ENCODE results near the gene EDN3. TPM values are rescaled to one million over a fixed set of nuclear protein-coding genes. Genes with fewer than 3 reads are reported as not detected.
"Not testable (repeated sequence)": the region's sequence is repeated elsewhere in the genome, so short reads cannot be mapped to it uniquely, and the experiment has no call there.

The EDN3 gene
- polyA plus RNA-seq, 4 donors = 10.8 to 58.4 (median 33.1) TPM

DNA sequence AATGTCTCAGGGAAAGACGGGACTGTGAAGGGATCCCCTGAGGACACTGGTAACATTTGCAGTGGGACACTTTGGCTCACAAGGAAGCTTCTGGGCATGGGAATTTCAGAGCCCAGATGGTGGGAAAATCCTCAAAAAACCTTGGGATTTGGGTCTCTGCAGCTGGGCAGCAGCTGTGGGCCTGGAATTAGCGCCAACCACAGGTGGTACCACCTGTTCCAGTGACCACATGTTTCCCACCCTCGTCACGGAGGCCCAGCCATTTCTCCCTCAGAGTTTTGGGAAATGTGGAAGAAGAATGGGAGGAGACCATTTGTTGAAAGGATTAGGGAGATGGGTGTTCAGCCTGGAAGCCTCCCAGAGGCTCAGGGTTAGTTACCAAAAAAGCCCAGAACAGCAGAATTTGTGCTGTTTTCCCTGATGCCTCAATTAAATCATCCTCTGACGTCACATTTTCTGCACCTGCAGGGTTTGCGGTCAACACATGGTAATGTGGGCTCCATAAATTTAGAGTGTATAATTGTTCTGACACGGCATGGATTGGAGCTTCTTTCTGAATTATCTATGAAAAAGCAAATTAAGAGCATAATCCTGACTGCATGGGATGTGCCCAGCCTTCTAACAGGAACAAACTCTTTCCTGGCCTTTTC is 34.4 kb downstream of the EDN3 start:
- Histone ChIP-seq H3K4me3 (ENCODE audit: low read depth in 1 of 3, low read length in 3 of 3) (no peak overlapping the region), H3K9me3 (ENCODE audit: control insufficient read depth in 2 of 2, insufficient read depth in 1 of 2, low read depth in 1 of 2, low read length in 1 of 2) (no peaks in the 10 kb centered on the region), H3K4me1 (ENCODE audit: control insufficient read depth in 3 of 3, insufficient read depth in 2 of 3, low read depth in 1 of 3, low read length in 2 of 3) (peaks cover 0 to 5% (median 3%) of the 10 kb centered on the region in 3 donors), H3K27ac (ENCODE audit: low read depth in 1 of 3, low read length in 2 of 3) (no peak overlapping the region), H3K36me3 (ENCODE audit: control insufficient read depth in 3 of 3, insufficient read depth in 2 of 3, low read depth in 1 of 3, low read length in 3 of 3) (no peaks in the 10 kb centered on the region), H3K27me3 (ENCODE audit: control insufficient read depth in 3 of 3, insufficient read depth in 3 of 3, low read length in 3 of 3) (peaks cover 0 to 2% (median 0%) of the 10 kb centered on the region in 3 donors)
- WGBS, 3 donors = 71 to 78% (median 74%) methylated on average over 7 of the region's 7 CpGs
- FAIRE-seq = no peak
- DNase-seq = no peak

GRCh38 chr20:59335377-59335776 is 35.0 kb downstream of the EDN3 start:
- Histone ChIP-seq H3K27ac (ENCODE audit: low read depth in 1 of 3, low read length in 2 of 3) (no peak overlapping the region), H3K36me3 (ENCODE audit: control insufficient read depth in 3 of 3, insufficient read depth in 2 of 3, low read depth in 1 of 3, low read length in 3 of 3) (no peaks in the 10 kb centered on the region), H3K4me1 (ENCODE audit: control insufficient read depth in 3 of 3, insufficient read depth in 2 of 3, low read depth in 1 of 3, low read length in 2 of 3) (peaks cover 0 to 5% (median 3%) of the 10 kb centered on the region in 3 donors), H3K27me3 (ENCODE audit: control insufficient read depth in 3 of 3, insufficient read depth in 3 of 3, low read length in 3 of 3) (peaks cover 0 to 2% (median 0%) of the 10 kb centered on the region in 3 donors), H3K9me3 (ENCODE audit: control insufficient read depth in 2 of 2, insufficient read depth in 1 of 2, low read depth in 1 of 2, low read length in 1 of 2) (no peaks in the 10 kb centered on the region), H3K4me3 (ENCODE audit: low read depth in 1 of 3, low read length in 3 of 3) (no peak overlapping the region)
- 75 to 81% (median 79%) methylated on average over 4 of the region's 4 CpGs for WGBS, 3 donors
- FAIRE-seq (no peak), DNase-seq (no peak)

GRCh38 chr20:59336540-59336939 is 36.1 kb downstream of the EDN3 start:
- FAIRE-seq = no peak
- 75 to 93% (median 84%) methylated on average over 5 of the region's 5 CpGs for WGBS, 3 donors
- peaks cover 0 to 5% (median 4%) of the 10 kb centered on the region in 3 donors for H3K4me1 ChIP-seq (ENCODE audit: control insufficient read depth in 3 of 3, insufficient read depth in 2 of 3, low read depth in 1 of 3, low read length in 2 of 3)

DNA sequence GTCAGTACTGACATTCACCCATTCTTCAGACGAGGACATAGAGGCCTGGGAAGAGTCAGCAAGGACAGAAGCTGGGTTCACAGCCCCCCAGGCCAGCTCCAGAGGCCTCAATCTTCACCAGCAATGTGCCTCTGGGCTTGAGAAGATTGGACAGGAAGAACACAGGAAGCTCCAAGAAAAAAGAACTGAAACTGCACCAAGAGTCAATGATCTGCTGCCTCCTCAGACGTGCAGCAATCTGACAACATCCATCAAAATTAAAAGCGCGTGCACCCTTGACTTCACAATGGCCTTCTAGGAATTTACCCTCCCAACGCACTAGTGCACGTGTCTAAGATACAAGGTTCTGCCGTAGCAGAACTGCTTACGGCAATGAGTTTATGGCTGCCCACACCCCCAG is 38.0 kb downstream of the EDN3 start:
- not testable (repeated sequence) for DNase-seq; H3K27ac ChIP-seq (ENCODE audit: low read depth in 1 of 3, low read length in 2 of 3); H3K36me3 ChIP-seq (ENCODE audit: control insufficient read depth in 3 of 3, insufficient read depth in 2 of 3, low read depth in 1 of 3, low read length in 3 of 3); FAIRE-seq; H3K27me3 ChIP-seq (ENCODE audit: control insufficient read depth in 3 of 3, insufficient read depth in 3 of 3, low read length in 3 of 3); H3K4me3 ChIP-seq (ENCODE audit: low read depth in 1 of 3, low read length in 3 of 3); H3K9me3 ChIP-seq (ENCODE audit: control insufficient read depth in 2 of 2, insufficient read depth in 1 of 2, low read depth in 1 of 2, low read length in 1 of 2)
- 36 to 84% (median 74%) methylated on average over 2 to 5 of the region's 8 CpGs for WGBS, 3 donors
- peaks cover 0 to 15% (median 3%) of the 10 kb centered on the region in 3 donors for H3K4me1 ChIP-seq (ENCODE audit: control insufficient read depth in 3 of 3, insufficient read depth in 2 of 3, low read depth in 1 of 3, low read length in 2 of 3)

More at GRCh38 chr20:59336540-59336939, 36.1 kb downstream of the EDN3 start:
- Histone ChIP-seq H3K9me3 (ENCODE audit: control insufficient read depth in 2 of 2, insufficient read depth in 1 of 2, low read depth in 1 of 2, low read length in 1 of 2) (no peaks in the 10 kb centered on the region), H3K27me3 (ENCODE audit: control insufficient read depth in 3 of 3, insufficient read depth in 3 of 3, low read length in 3 of 3) (peaks cover 0 to 2% (median 0%) of the 10 kb centered on the region in 3 donors), H3K27ac (ENCODE audit: low read depth in 1 of 3, low read length in 2 of 3) (no peak overlapping the region), H3K4me3 (ENCODE audit: low read depth in 1 of 3, low read length in 3 of 3) (no peak overlapping the region), H3K36me3 (ENCODE audit: control insufficient read depth in 3 of 3, insufficient read depth in 2 of 3, low read depth in 1 of 3, low read length in 3 of 3) (no peaks in the 10 kb centered on the region)
- no peak for DNase-seq

DNA sequence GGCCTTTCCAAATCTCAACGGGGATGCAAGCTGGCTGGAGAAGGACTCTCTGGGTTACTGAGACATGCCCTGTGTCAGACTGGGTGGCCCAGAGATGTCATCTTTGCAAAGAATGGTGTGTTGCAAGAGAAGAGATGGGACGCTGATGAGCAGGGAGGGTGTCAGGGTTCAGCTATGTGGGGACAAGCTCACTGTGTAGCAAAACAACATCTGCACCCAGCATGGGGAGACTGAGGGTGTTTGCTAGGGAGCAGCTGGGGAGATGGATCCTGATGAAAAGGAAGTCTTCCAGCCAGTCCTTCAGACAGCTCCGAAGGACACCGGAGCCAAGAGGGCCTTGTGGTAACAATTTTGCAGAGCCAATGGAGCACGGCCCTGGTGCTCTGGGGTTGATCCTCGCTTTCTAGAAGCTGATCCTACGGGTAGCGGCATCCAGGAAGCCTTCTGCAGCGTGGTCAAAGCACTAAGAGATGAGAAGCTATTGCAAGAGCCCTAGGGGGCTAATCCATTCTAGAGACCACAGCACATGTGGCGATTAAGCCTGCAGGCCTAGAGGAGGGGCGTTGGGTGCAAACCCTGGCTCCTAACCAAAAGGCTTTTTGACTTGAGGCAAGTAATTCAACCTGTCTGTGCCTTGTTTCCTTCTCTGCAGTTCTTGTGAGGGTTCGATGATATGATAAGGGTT is 39.9 kb downstream of the EDN3 start:
- DNase-seq (no peak), FAIRE-seq (no peak)
- Histone ChIP-seq H3K27ac (ENCODE audit: low read depth in 1 of 3, low read length in 2 of 3) (no peak overlapping the region), H3K9me3 (ENCODE audit: control insufficient read depth in 2 of 2, insufficient read depth in 1 of 2, low read depth in 1 of 2, low read length in 1 of 2) (peaks cover 0 to 4% of the 10 kb centered on the region in 2 donors), H3K4me3 (ENCODE audit: low read depth in 1 of 3, low read length in 3 of 3) (no peak overlapping the region), H3K4me1 (ENCODE audit: control insufficient read depth in 3 of 3, insufficient read depth in 2 of 3, low read depth in 1 of 3, low read length in 2 of 3) (peaks cover 0 to 15% (median 0%) of the 10 kb centered on the region in 3 donors), H3K27me3 (ENCODE audit: control insufficient read depth in 3 of 3, insufficient read depth in 3 of 3, low read length in 3 of 3) (peaks cover 0 to 2% (median 0%) of the 10 kb centered on the region in 3 donors), H3K36me3 (ENCODE audit: control insufficient read depth in 3 of 3, insufficient read depth in 2 of 3, low read depth in 1 of 3, low read length in 3 of 3) (no peaks in the 10 kb centered on the region)
- WGBS, 3 donors = 76 to 86% (median 77%) methylated on average over 12 of the region's 12 CpGs

GRCh38 chr20:59341285-59342022 is 41.0 kb downstream of the EDN3 start:
- H3K27ac ChIP-seq (ENCODE audit: low read depth in 1 of 3, low read length in 2 of 3); H3K9me3 ChIP-seq (ENCODE audit: control insufficient read depth in 2 of 2, insufficient read depth in 1 of 2, low read depth in 1 of 2, low read length in 1 of 2); H3K36me3 ChIP-seq (ENCODE audit: control insufficient read depth in 3 of 3, insufficient read depth in 2 of 3, low read depth in 1 of 3, low read length in 3 of 3); H3K27me3 ChIP-seq (ENCODE audit: control insufficient read depth in 3 of 3, insufficient read depth in 3 of 3, low read length in 3 of 3); DNase-seq; FAIRE-seq; H3K4me3 ChIP-seq (ENCODE audit: low read depth in 1 of 3, low read length in 3 of 3): not testable (repeated sequence)
- H3K4me1 ChIP-seq (ENCODE audit: control insufficient read depth in 3 of 3, insufficient read depth in 2 of 3, low read depth in 1 of 3, low read length in 2 of 3) = peaks cover 0 to 15% (median 0%) of the 10 kb centered on the region in 3 donors
- WGBS, 3 donors = 84 to 86% (median 85%) methylated on average over 4 of the region's 4 CpGs

DNA sequence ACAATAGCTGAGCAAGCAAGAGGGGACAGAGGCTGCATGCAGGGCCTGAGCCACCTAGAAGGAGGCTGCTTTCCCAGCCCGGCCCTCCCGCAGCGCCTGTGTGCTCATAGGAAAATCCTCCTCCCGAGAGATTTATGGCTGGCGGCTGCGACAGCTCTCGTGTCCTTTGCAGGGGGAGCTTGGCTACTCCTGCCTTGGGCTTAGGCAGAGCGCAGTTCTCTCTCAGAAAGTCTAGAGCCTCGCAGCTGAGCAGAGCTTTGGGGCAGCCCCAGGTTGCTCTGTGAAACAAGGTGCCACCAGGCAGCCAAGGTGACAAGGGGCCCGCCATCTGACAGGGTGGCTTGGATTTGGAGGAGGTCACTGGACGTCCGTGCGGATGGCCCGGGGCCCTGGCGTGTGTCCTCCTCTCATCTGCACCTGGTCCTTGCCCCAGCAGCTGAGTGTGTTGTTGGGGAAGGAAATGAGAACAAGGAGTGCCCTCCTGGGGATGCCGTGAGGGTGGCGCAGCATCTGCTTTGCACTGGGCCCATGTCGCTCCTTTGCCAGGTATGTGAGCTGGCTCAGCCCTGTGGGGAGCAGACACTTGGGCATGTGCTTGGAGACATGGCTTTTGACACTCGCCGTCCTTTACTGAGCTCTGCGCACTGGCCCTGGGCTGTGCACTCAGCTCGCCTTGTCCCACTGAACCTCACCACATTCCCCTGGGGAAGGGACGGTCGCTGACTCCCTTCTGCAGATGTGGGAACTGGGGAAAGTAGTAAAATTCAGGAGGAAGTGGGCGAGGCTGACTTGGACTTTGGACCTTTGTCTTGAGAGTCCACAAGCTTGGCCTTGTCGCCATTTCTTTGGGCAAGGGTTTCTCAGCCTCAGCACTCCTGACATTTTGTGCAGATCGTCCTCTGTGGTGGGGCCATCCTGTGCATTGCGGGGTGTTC is 41.9 kb downstream of the EDN3 start:
- Histone ChIP-seq H3K9me3 (ENCODE audit: control insufficient read depth in 2 of 2, insufficient read depth in 1 of 2, low read depth in 1 of 2, low read length in 1 of 2) (peaks cover 0 to 4% of the 10 kb centered on the region in 2 donors), H3K27ac (ENCODE audit: low read depth in 1 of 3, low read length in 2 of 3) (no peak overlapping the region), H3K4me3 (ENCODE audit: low read depth in 1 of 3, low read length in 3 of 3) (no peak overlapping the region), H3K4me1 (ENCODE audit: control insufficient read depth in 3 of 3, insufficient read depth in 2 of 3, low read depth in 1 of 3, low read length in 2 of 3) (peaks cover 0 to 15% (median 0%) of the 10 kb centered on the region in 3 donors), H3K36me3 (ENCODE audit: control insufficient read depth in 3 of 3, insufficient read depth in 2 of 3, low read depth in 1 of 3, low read length in 3 of 3) (no peaks in the 10 kb centered on the region), H3K27me3 (ENCODE audit: control insufficient read depth in 3 of 3, insufficient read depth in 3 of 3, low read length in 3 of 3) (no peaks in the 10 kb centered on the region)
- FAIRE-seq (no peak), DNase-seq (peak; percentile 31 to 48)
- 67 to 79% (median 74%) methylated on average over 28 of the region's 28 CpGs for WGBS, 3 donors

All from small intestine (tissue), 7 donors.